Colonic mucosa (tissue), 4 donors: ENCODE data around the gene AP4E1. TPM values are rescaled to one million over a fixed set of nuclear protein-coding genes. Genes with fewer than 3 reads are reported as not detected.

Source experiments
- DNase-seq: peaks from one replicate; pipeline ENCODE4 v3.0.0-alpha.2; 2020
- H3K27ac ChIP-seq: fragments of 200-600 bp; one replicate; pipeline ENCODE4 v1.8.0; 2021
- H3K27me3 ChIP-seq: fragments of 200-600 bp; one replicate; pipeline ENCODE4 v1.8.0; 2021
- H3K36me3 ChIP-seq: fragments of 200-600 bp; one replicate; pipeline ENCODE4 v1.8.0; 2021
- H3K4me1 ChIP-seq: fragments of 200-600 bp; one replicate; pipeline ENCODE4 v1.8.0; 2021; ENCODE audit warnings: mild to moderate bottlenecking
- H3K4me3 ChIP-seq: fragments of 200-600 bp; one replicate; pipeline ENCODE4 v1.8.0; 2021
- H3K9ac ChIP-seq, 2 donors: one replicate each; pipeline ENCODE4 v1.7.0; 2013; ENCODE audit warnings: control low read depth in 2 of 2, low read depth in 2 of 2, low read length in 2 of 2
- H3K9me3 ChIP-seq: fragments of 200-600 bp; one replicate; pipeline ENCODE4 v1.8.0; 2021
- intact Hi-C: fragments of 100-400 bp; cut with DNase I; formaldehyde crosslinking; loops from one replicate; pipeline ENCODE4 v1.14.1; 2022
- total RNA-seq, 2 donors: library from RNA; stranded (reverse); fragmentation: NEBNext Ultra II Directional in 1 of 2; extraction: Animal tissue kit (Norgen Biotek cat#: 25700) in 1 of 2; gene quantifications; one replicate each; pipeline ENCODE4 v1.2.1, GENCODE V29; 2021
- TF ChIP-seq, protein P1 (sequence below): fragments of 200-600 bp; IDR thresholded peaks from one replicate; pipeline ENCODE4 v1.8.0; 2022; ENCODE audit warnings: antibody characterized with exemption, mild to moderate bottlenecking
- donor health status: healthy.
- donor health status: DM: no; HTN: no; CAD: no.
- donor health status: DM: no; HTN: no; CAD: no.

AP4E1 gene
- total RNA-seq, 2 donors from 2014 or later = 9.7 to 11.7 TPM

DNA sequence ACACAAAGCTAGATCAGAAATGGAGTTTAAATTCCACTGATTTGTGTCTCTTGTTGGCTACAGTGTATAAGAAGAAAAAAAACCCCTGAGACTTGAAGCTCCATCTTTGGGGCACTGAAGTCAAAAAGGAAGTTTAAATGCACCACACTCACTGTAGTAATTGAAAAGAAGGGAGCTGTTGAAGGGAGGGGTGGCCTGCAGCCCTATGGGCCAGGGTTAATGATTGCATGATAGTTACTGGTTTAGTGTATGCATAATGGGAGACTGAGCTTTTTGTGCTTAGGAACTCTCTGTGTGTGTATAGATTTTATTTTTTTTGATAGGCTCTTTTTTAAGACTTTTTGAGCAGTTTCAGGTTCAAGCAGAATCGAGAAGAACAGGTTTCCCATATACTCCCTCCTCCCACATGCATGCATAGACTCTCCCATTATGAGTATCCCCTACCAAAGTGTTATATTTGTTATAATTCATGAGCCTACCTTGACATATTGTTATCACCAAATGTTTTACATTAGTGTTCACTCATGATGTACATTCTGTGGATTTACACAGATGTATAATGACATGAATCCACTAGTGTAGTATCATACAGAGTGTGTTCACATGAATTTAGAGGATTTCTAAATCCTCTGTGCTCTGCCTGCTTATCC is 98.0 kb downstream of the AP4E1 start:
- no peaks in the 10 kb centered on the region for H3K27me3 ChIP-seq
- no peaks in the 10 kb centered on the region for H3K4me1 ChIP-seq
- no peaks in the 10 kb centered on the region for H3K36me3 ChIP-seq
- intact Hi-C loops = no loop called here
- DNase-seq = no peak
- TF ChIP-seq, protein P1, sequence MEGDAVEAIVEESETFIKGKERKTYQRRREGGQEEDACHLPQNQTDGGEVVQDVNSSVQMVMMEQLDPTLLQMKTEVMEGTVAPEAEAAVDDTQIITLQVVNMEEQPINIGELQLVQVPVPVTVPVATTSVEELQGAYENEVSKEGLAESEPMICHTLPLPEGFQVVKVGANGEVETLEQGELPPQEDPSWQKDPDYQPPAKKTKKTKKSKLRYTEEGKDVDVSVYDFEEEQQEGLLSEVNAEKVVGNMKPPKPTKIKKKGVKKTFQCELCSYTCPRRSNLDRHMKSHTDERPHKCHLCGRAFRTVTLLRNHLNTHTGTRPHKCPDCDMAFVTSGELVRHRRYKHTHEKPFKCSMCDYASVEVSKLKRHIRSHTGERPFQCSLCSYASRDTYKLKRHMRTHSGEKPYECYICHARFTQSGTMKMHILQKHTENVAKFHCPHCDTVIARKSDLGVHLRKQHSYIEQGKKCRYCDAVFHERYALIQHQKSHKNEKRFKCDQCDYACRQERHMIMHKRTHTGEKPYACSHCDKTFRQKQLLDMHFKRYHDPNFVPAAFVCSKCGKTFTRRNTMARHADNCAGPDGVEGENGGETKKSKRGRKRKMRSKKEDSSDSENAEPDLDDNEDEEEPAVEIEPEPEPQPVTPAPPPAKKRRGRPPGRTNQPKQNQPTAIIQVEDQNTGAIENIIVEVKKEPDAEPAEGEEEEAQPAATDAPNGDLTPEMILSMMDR = no peak
- H3K9ac ChIP-seq = no peak overlapping the region
- H3K27ac ChIP-seq = no peak overlapping the region
- H3K9me3 ChIP-seq = no peaks in the 10 kb centered on the region
- no peak overlapping the region for H3K4me3 ChIP-seq

DNA sequence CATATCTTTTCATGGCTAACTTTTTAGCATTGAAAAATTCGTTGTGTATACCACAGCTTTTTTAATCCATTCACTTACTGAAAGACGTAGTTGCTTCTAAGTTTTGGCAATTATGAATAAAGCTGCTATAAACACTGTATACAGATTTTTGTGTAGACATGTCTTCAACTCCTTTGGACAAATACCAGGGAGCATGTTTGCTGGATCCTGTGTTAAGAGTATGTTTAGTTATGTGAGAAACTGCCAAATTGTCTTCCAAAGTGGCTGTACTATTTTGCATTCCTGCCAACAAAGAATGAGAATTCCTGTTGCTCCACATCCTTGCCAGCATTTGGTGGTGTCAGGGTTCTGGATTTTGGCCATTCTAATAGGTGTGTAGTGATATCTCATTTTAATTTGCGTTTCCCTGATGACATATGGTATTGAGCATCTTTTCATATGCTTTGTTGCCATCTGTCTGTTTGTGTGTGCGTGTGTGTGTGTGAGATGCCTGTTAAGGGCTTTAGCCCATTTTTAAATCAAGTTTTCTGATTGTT is 98.7 kb downstream of the AP4E1 start:
- TF ChIP-seq, protein P1 = no peak
- intact Hi-C loops = no loop called here

DNA sequence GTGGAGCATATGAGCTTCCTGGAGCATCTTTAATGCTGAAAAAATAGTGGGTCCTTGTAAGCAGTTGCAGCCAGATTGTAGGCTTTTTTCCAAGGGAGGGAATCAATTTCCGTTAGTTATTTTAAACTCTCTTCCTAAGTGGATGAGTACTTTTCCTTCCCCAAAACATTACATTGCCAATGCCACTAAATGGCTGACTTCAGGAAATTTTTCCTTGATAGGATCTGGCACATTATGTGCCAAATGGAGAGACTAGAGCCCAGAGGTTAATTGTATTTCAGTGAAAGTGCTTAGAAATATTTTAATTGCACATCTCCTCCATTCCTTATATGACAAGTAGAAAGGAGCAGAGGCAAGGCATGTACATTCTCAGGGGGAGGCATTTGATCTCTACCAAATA is 102.7 kb downstream of the AP4E1 start:
- DNase-seq = no peak
- H3K27ac ChIP-seq = no peak overlapping the region
- H3K4me3 ChIP-seq = no peak overlapping the region
- no peaks in the 10 kb centered on the region for H3K4me1 ChIP-seq
- H3K36me3 ChIP-seq = no peaks in the 10 kb centered on the region
- no peaks in the 10 kb centered on the region for H3K27me3 ChIP-seq
- intact Hi-C loops = no loop called here
- TF ChIP-seq, protein P1 = no peak
- no peaks in the 10 kb centered on the region for H3K9me3 ChIP-seq
- H3K9ac ChIP-seq = no peak overlapping the region

More for the DNA sequence above, 98.7 kb downstream of the AP4E1 start:
- Histone ChIP-seq H3K9ac (no peak overlapping the region), H3K27me3 (no peaks in the 10 kb centered on the region), H3K4me3 (no peak overlapping the region), H3K36me3 (no peaks in the 10 kb centered on the region), H3K4me1 (no peaks in the 10 kb centered on the region), H3K27ac (no peak overlapping the region), H3K9me3 (no peaks in the 10 kb centered on the region)
- no peak for DNase-seq

DNA sequence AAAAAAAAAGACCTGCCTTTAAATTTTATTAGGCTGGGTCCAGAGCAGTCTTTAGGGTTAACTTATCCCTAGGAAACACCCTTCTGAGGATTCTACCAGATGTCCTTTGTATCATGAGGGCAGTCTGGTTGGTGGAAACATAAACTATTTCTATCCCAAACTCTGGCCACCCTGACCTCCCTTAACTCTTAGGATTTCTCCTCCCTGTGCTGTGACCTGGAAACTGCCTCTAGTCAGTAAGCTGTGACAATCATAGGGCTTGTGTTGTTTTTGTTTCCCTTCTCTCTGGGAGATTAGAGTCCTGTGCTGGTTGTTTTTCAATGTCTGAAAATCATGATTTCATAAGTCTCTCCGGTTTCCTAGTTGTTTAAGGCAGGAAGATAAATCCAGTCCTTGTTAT is 108.1 kb downstream of the AP4E1 start:
- Histone ChIP-seq H3K27me3 (no peaks in the 10 kb centered on the region), H3K9ac (no peak overlapping the region), H3K27ac (no peak overlapping the region), H3K9me3 (no peaks in the 10 kb centered on the region), H3K4me1 (no peaks in the 10 kb centered on the region), H3K4me3 (no peak overlapping the region), H3K36me3 (no peaks in the 10 kb centered on the region)
- intact Hi-C loops = no loop called here
- no peak for DNase-seq
- TF ChIP-seq, protein P1 = no peak

DNA sequence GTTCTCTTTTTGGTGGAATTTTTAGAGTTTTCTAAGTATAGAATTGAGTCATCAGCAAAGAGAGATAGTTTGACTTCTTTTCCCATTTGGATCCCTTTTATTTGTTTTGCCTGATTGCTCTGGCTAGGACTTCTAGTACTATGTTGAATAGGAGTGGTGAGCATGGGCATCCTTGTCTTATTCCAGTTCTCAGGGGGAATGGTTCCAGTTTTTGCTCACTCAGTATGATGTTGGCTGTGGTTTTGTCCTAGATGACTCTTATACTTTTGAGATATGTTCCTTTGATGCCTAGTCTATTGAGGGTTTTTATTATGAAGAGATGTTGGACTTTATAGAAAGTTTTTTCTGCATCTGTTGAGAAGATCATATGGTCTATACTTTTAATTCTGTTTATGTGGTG is 113.7 kb downstream of the AP4E1 start:
- Histone ChIP-seq H3K9ac (no peak overlapping the region), H3K4me3 (no peak overlapping the region), H3K4me1 (no peaks in the 10 kb centered on the region), H3K27ac (no peak overlapping the region), H3K36me3 (no peaks in the 10 kb centered on the region), H3K27me3 (no peaks in the 10 kb centered on the region), H3K9me3 (no peaks in the 10 kb centered on the region)
- TF ChIP-seq, protein P1 = no peak
- DNase-seq = no peak
- intact Hi-C loops = no loop called here
